ENCODE results near the gene CRELD1.
"Not testable (repeated sequence)": the region's sequence is repeated elsewhere in the genome, so short reads cannot be mapped to it uniquely, and the experiment has no call there.

The CRELD1 gene

GRCh38 chr3:9933561-9934234 is at the start of gene CRELD1:
Gene CRELD1 (plus strand): TSS chr3:9933834. CDS start chr3:9934439, 605 bp downstream.
- no peak for DNase-seq (ENCODE audit: low read depth)

- DNase-seq (ENCODE audit: low read depth), result peak; percentile 69
Observed at GRCh38 chr3:9884555-9885165, 49.0 kb upstream of the CRELD1 start.

DNA sequence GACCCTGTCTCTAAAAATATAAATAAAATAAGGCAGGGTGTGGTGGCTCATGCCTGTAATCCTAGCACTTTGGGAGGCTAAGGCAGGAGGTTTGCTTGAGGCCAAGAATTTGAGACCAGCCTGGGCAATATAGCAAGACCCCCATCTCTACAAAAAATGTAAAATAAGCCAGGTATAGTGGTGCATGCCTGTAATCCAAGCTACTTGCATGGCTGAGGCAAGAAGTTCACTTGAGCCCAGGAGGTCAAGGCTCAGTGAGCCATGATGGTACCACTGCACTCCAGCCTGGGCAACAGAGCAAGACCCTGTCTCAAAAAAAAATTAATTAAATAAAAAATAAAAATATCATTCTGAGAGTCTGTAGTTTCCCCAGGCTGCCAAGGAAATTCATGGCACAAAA is 47.3 kb upstream of the CRELD1 start:
- DNase-seq (ENCODE audit: low read depth), result no peak

DNA sequence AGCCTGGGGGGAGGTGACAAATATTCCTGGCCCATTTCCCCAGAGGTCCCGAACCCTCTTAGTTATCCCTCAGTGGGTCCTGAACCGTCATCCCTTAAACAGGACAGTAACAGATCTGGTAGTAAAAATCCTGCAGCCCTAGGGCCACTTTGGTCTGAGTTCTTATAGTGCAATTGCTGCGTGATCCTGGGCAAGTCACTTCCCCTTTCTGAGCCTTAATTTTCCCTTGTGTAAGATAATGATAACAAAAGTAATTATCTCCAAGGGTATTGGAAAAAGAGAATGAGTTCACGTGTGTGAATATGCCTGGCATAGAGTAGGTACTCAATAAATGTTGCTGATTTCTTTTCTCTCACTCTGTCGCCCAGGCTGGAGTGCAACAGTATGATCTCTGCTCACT is 46.2 kb upstream of the CRELD1 start:
- DNase-seq (ENCODE audit: low read depth), result no peak

DNA sequence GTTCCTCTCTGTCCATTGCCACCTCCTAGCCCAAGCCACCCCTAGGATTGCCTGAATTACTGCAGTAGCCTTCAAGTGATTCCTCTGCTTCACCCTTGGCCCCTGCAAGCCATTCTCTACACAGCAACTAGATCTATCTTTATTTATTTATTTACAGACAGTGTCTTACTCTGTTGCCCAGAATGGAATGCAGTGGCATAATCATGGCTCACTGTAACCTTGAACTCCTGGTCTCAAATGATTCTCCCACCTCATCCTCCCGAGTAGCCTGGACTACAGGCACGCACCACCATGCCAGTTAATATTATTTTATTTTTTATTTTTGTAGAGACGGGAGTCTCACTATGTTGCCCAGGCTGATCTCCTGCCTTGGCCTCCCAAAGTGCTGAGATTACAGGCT is 45.1 kb upstream of the CRELD1 start:
- DNase-seq (ENCODE audit: low read depth), result no peak

DNA sequence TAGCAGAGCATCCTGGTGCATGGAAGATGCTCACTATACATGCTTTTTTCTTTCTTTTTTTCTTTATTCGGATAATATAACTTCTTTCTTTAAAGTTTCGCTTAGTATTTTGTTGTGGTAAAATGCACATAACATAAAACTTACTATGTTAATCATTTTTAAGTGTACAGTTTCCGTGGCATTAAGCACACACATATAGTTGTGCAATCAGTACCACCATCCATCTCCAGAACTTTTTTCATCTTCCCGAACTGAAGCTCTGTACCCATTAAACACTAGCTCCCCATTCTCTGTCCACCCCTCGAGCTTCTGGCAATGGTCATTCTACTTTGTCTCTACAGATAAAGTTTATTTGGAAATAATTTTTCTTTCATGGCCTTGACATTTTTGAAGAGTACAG is 44.2 kb upstream of the CRELD1 start:
- DNase-seq (ENCODE audit: low read depth), result no peak

- peak; percentile 54 for DNase-seq (ENCODE audit: low read depth)
Observed at GRCh38 chr3:9890249-9891071, 43.2 kb upstream of the CRELD1 start, which contains the start of gene JAGN1. Gene JAGN1 (plus strand): TSS chr3:9890610. CDS start chr3:9890723, 113 bp downstream.

DNA sequence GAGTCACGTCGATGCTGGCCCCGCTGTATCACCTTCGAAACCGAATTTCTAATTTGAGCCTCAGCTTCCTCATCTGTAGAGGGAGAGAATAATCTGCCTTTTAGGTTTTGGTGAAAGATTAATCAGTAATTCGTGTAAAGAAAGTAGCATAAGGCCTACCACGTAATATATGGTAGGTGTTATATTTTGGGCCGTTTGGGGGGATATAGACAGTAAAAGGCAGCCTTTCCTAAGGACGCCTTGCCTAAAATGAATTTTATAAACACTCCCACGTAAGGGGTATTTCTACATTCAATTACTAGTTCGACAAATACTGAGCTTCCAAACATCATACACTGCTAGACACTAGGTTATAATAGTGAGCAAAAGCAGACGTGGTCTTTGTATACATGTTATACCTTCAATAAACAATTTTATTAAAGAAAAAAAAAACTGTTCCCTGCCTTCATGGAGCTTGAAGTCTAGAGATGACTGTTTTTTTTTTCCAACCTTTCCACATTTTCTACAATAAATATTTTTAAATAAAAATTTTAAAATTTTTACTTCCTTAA is 42.5 kb upstream of the CRELD1 start:
- DNase-seq (ENCODE audit: low read depth), result no peak

DNA sequence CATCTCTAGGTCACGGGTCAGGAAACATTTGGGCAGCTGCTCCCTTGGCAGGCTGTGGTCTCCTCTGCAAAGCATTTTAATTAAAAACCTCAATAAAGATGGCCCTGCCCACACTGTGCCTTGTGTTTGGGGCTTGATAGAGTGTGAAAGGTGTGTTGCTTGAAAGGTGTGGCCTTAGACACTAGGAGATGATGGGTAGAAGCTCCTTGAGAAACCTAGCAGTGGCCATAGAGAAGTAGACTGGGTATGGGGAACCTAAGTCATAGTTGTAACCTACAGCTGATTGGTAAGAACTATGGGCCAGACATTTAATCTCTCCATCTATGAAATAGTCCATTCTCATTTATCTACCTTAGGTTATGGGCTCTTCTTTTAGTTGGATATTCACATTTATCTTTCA is 39.9 kb upstream of the CRELD1 start:
- DNase-seq (ENCODE audit: low read depth), result no peak

DNA sequence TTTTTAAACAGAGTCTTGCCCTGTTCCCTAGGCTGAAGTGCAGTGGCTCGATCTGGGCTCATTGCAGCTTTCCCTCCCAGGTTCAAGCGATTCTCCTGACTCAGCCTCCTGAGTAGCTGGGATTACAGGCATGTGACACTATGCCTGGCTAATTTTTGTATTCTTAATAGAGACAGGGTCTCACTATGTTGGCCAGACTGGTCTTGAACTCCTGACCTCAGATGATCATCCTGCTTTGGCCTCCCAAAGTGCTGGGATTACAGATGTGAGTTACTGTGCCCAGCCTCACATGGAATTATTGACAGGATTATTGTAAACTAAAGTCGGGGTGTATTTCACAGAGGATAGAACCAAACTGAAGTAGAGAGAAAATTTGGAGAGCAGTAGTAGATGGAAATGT is 37.9 kb upstream of the CRELD1 start:
- not testable (repeated sequence) for DNase-seq (ENCODE audit: low read depth)

- not testable (repeated sequence) for DNase-seq (ENCODE audit: low read depth)
Observed at GRCh38 chr3:9896755-9897407, 36.8 kb upstream of the CRELD1 start.

- DNase-seq (ENCODE audit: low read depth), result no peak
Observed at GRCh38 chr3:9897408-9898372, 35.9 kb upstream of the CRELD1 start.

GRCh38 chr3:9898467-9899241 is 35.0 kb upstream of the CRELD1 start:
- no peak for DNase-seq (ENCODE audit: low read depth)

GRCh38 chr3:9899289-9899791 is 34.3 kb upstream of the CRELD1 start:
- no peak for DNase-seq (ENCODE audit: low read depth)

- DNase-seq (ENCODE audit: low read depth), result not testable (repeated sequence)
Observed at GRCh38 chr3:9900965-9901415, 32.6 kb upstream of the CRELD1 start.

GRCh38 chr3:9901967-9902366 is 31.7 kb upstream of the CRELD1 start:
- DNase-seq (ENCODE audit: low read depth), result no peak

- no peak for DNase-seq (ENCODE audit: low read depth)
Observed at GRCh38 chr3:9902372-9903237, 31.0 kb upstream of the CRELD1 start, which contains the start of gene IL17RE. Gene IL17RE (plus strand): TSS chr3:9902848. CDS start chr3:9902933, 85 bp downstream.

DNA sequence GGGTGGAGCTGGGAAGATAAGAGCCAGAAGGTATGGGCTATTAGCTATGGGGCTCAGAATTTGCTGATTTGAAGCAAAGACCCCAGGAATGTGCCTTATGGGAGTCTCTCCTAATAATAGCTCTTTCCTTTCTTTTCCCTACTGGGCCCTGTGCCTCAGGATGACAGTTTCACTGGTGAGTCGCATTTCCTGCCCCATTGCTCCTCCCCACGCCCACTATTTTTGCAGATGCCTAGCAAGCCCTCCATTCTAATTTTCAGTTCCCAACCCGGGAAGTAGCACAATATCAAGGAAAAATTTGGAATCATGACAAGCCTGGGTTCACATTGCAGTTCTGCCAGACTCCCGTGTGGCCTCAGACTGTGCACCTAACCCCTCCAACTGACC is 30.4 kb upstream of the CRELD1 start:
- DNase-seq (ENCODE audit: low read depth), result peak; percentile 42

DNA sequence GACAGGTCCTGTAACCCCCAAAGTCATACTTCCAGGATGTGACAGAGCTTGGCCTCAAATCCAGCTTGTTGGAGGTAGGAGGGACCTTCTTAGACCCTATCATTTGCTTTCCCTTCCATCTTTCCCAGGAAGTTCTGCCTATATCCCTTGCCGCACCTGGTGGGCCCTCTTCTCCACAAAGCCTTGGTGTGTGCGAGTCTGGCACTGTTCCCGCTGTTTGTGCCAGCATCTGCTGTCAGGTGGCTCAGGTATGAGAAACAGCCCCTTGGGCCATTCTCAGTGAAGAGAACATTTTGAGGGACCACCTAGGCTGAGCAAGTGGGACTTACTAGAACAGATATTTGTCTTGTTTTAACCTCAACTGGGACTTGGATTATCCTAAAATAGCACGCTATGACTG is 29.7 kb upstream of the CRELD1 start:
- DNase-seq (ENCODE audit: low read depth), result no peak
